ENCODE results near the gene KRT13. TPM values are rescaled to one million over a fixed set of nuclear protein-coding genes. Genes with fewer than 3 reads are reported as not detected.

The KRT13 gene
- polyA plus RNA-seq, 1 experiment: not detected

GRCh38 chr17:41551365-41551764, 46.0 kb upstream of the KRT13 start:
- Histone ChIP-seq H3K27ac (ENCODE audit: low read depth, low read length) (no peak overlapping the region), H3K9me3 (ENCODE audit: control insufficient read depth, insufficient read depth, low read length) (peaks cover 9% of the 10 kb centered on the region), H3K27me3 (ENCODE audit: control insufficient read depth, insufficient read depth, low read length) (no peaks in the 10 kb centered on the region), H3K4me3 (ENCODE audit: low read depth, low read length) (no peak overlapping the region)
- ChIA-PET CTCF (interaction anchor here (1.0 to 9.3 kb wide), 4 partner anchors 95 to 692 kb away, joined by 4 to 251 read pairs (median 196); no protein-coding TSS in a partner anchor), POLR2A (no interaction called here)
- DNase-seq (ENCODE audit: low read depth, low spot score): no peak
- TF ChIP-seq CTCF (IDR thresholded peaks at IDR 0.05; ENCODE audit: low read depth, low read length): no peak

- CTCF ChIA-PET: interaction anchor here (0.5 to 9.3 kb wide), 112 partner anchors 9 to 1327 kb away, joined by 3 to 251 read pairs (median 6); partner anchors contain the start of genes EIF1, KRT10, KRT12 and KRT19
- Histone ChIP-seq H3K27me3 (ENCODE audit: control insufficient read depth, insufficient read depth, low read length) (no peaks in the 10 kb centered on the region), H3K4me3 (ENCODE audit: low read depth, low read length) (no peak overlapping the region), H3K27ac (ENCODE audit: low read depth, low read length) (peak overlapping the region; percentile 39), H3K9me3 (ENCODE audit: control insufficient read depth, insufficient read depth, low read length) (peaks cover 9% of the 10 kb centered on the region)
- POLR2A ChIA-PET: interaction anchor here (1.4 to 2.4 kb wide), 2 partner anchors 139 to 693 kb away, joined by 4 to 11 read pairs; partner anchors contain the start of gene EIF1
- TF ChIP-seq CTCF (IDR thresholded peaks at IDR 0.05; ENCODE audit: low read depth, low read length): no peak
- no peak for DNase-seq (ENCODE audit: low read depth, low spot score)
These were observed 44.2 kb upstream of the KRT13 start for GRCh38 chr17:41549596-41550039.

GRCh38 chr17:41548844-41549595, 43.6 kb upstream of the KRT13 start:
- Histone ChIP-seq H3K9me3 (ENCODE audit: control insufficient read depth, insufficient read depth, low read length) (peaks cover 9% of the 10 kb centered on the region), H3K4me3 (ENCODE audit: low read depth, low read length) (no peak overlapping the region), H3K27ac (ENCODE audit: low read depth, low read length) (peak overlapping the region; percentile 85), H3K27me3 (ENCODE audit: control insufficient read depth, insufficient read depth, low read length) (no peaks in the 10 kb centered on the region)
- peak; percentile 86 for TF ChIP-seq CTCF (IDR thresholded peaks at IDR 0.05; ENCODE audit: low read depth, low read length)
- peak; percentile 77 for DNase-seq (ENCODE audit: low read depth, low spot score)
- ChIA-PET CTCF (interaction anchor here (0.6 to 9.3 kb wide), 141 partner anchors 9 to 934 kb away, joined by 3 to 251 read pairs (median 5); partner anchors contain the start of genes EIF1, KRT10, KRT12 and KRT19), POLR2A (interaction anchor here (1.0 to 2.4 kb wide), 5 partner anchors 9 to 692 kb away, joined by 4 to 11 read pairs (median 5); partner anchors contain the start of genes EIF1 and KRTAP2-3)

GRCh38 chr17:41547921-41548843, 42.8 kb upstream of the KRT13 start:
- DNase-seq (ENCODE audit: low read depth, low spot score): peak; percentile 89
- H3K27me3 ChIP-seq (ENCODE audit: control insufficient read depth, insufficient read depth, low read length): no peaks in the 10 kb centered on the region
- peak overlapping the region; percentile 85 for H3K27ac ChIP-seq (ENCODE audit: low read depth, low read length)
- no peak overlapping the region for H3K4me3 ChIP-seq (ENCODE audit: low read depth, low read length)
- CTCF ChIA-PET: interaction anchor here (0.6 to 9.3 kb wide), 112 partner anchors 9 to 933 kb away, joined by 3 to 251 read pairs (median 6); partner anchors contain the start of genes KRT10, KRT19, KRT20 and KRTAP2-3
- POLR2A ChIA-PET: interaction anchor here (1.0 to 2.4 kb wide), 5 partner anchors 8 to 691 kb away, joined by 4 to 11 read pairs (median 5); partner anchors contain the start of genes EIF1 and KRTAP2-3
- no peak for TF ChIP-seq CTCF (IDR thresholded peaks at IDR 0.05; ENCODE audit: low read depth, low read length)
- peaks cover 9% of the 10 kb centered on the region for H3K9me3 ChIP-seq (ENCODE audit: control insufficient read depth, insufficient read depth, low read length)
